ENCODE results near the gene BTBD17.
"Not testable (repeated sequence)": the region's sequence is repeated elsewhere in the genome, so short reads cannot be mapped to it uniquely, and the experiment has no call there.

BTBD17 gene

GRCh38 chr17:74361230-74362068 lies at the start of gene BTBD17:
BTBD17 (minus strand) TSS chr17:74361868; CDS start chr17:74361819, 49 bp downstream.
- DNase-seq = peak; percentile 91

DNA sequence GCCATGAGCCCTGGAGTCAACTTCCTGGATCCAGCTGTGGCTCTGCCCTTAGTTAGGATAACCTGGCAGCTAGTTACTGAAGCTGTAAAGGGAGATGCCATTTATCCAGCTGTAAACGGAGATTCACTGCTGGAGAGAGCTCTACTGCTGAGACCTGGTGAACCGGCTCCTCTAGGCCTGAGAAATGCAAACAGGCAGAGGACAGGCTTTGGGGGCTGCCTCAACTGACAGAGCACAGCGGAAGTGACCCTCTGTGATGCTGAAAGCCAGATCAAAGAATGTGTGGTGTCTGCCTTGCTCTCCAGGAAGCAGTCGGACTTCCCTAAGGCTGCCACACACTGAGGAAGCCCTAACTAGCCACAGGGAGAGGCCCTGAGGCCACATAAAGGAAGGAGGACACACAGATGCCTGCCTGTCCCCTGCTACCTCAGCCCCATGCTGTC lies 48.4 kb upstream of the BTBD17 start:
- DNase-seq = no peak

GRCh38 chr17:74408815-74409214 lies 47.1 kb upstream of the BTBD17 start:
- no peak for DNase-seq

- no peak for DNase-seq
These were observed 46.6 kb upstream of the BTBD17 start for GRCh38 chr17:74408262-74408661.

- no peak for DNase-seq
These were observed 45.7 kb upstream of the BTBD17 start for GRCh38 chr17:74407384-74407783.

GRCh38 chr17:74405311-74405710 lies 43.6 kb upstream of the BTBD17 start:
- not testable (repeated sequence) for DNase-seq

DNA sequence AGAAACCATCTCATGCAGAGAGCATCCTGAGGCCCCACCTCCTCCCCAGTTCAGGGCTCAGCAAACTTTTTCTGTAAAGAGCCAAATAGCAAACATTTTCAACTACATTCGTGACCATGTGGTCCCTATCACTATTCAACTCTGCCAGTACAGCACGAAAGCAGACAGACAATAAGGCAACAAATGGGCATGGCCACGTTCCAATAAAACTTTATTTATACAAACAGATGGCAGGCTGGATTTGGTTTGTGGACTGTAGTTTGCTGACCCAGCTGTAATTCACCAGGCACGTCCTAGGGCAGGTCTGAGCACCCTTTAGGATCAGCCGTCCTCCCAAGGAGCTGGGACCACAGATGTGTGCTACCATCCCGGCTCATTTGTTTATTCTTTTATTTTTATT lies 43.1 kb upstream of the BTBD17 start:
- DNase-seq = no peak

GRCh38 chr17:74404218-74404617 lies 42.5 kb upstream of the BTBD17 start:
- DNase-seq = no peak

DNA sequence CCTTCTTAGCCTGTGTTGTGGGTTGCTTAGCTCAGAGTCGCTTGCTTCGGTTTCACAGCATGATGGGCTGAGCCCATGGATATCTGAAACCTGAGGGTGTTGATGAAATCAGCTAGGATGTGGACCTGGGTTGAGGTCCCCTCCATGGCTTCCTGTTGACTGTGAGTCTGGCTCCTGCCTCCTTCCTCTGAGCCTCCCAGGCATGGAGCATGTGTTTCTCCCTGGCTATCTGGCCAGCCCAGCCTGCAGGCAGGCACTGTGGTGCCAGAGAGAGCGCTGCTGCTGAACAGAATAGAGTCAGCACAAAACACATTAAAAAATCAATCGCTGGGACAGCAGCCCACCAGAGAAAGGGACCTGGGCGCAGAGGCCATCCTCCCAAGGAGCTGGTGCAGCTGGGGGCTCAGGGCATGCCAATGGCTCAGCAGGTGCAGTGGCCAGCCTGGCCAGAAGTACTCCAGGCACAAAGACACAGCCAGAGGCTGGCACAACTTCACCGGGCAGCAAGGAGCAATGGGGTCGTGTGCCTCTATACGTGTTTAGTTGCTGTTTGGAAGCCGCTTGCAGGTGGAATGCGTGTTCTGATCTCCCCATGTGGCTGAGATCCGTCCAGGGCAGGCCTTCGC lies 42.0 kb upstream of the BTBD17 start:
- no peak for DNase-seq

- no peak for DNase-seq
These were observed 40.4 kb upstream of the BTBD17 start for GRCh38 chr17:74402048-74402447.

DNA sequence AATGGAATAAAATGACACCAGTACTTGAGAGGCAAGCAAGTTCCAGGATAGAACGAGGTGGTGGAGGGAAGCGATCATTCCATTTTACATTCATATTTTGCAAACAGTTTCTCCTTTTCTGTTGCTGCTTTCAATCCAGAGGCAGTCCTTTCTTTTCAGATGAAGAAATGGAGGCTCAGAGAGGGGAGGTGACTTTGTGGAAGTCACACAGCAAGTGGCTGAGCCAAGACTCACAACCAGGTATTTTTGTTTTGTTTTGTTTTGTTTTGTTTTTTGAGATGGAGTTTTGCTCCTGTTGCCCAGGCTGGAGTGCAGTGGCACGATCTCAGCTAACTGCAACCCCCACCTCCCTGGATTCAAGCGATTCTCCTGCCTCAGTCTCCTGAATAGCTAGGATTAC lies 34.9 kb upstream of the BTBD17 start:
- no peak for DNase-seq

GRCh38 chr17:74394977-74395376 lies 33.3 kb upstream of the BTBD17 start:
- DNase-seq = no peak

GRCh38 chr17:74394275-74394950 lies 32.7 kb upstream of the BTBD17 start:
- DNase-seq = no peak

DNA sequence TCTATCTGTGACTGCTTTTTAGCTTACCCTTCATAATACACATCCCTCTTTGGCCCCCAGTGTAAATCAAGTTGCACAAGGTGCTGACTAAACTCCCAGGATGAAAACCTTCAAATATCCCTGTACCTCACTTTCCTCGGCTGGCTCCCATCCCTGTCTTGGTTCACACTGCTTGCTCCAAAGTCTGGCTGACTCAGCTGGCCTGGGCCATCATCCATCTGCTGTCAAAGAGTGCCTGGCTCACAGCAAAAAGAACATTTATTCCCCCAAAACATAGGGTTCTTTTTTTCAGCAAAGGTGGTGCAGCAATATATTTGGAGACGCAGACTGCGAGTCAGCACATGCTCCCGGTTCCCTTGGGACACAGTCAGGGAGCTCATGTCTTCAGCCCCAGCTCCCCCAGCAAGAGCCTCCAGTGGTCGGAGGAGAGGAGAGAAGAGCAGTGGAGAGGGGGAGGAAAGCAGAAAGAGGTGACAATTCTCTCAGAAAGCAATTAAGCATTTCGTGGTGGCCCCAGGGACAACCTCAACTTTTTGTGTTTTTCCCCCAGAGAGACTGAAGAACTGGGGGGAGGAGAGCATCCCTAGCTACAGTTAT lies 31.8 kb upstream of the BTBD17 start:
- no peak for DNase-seq

- no peak for DNase-seq
These were observed 31.2 kb upstream of the BTBD17 start for GRCh38 chr17:74392848-74393247.

GRCh38 chr17:74391771-74392170 lies 30.1 kb upstream of the BTBD17 start:
- DNase-seq = no peak

GRCh38 chr17:74390680-74391653 lies 29.3 kb upstream of the BTBD17 start:
- no peak for DNase-seq

GRCh38 chr17:74389937-74390679 lies 28.4 kb upstream of the BTBD17 start:
- DNase-seq = no peak

- no peak for DNase-seq
These were observed 27.6 kb upstream of the BTBD17 start for GRCh38 chr17:74389084-74389753.

GRCh38 chr17:74387365-74388218 lies 25.9 kb upstream of the BTBD17 start:
- no peak for DNase-seq
